Hematopoietic multipotent progenitor cell (in vitro differentiated cells): ENCODE measurements around the gene ASPN. TPM values are rescaled to one million over a fixed set of nuclear protein-coding genes. Genes with fewer than 3 reads are reported as not detected.

Source experiments
- DNase-seq, 3 donors: peaks; one replicate each; pipeline ENCODE4 v3.0.0-alpha.2; 2011 to 2015; ENCODE audit warnings: low read depth in 2 of 3, low spot score in 2 of 3
- total RNA-seq: library from RNA; depleted of rRNA; stranded (reverse); fragments of >200 nt; gene quantifications from one replicate; pipeline ENCODE4 v1.2.3, GENCODE V29; 2012

ASPN gene
- total RNA-seq, 1 donor = not detected

DNA sequence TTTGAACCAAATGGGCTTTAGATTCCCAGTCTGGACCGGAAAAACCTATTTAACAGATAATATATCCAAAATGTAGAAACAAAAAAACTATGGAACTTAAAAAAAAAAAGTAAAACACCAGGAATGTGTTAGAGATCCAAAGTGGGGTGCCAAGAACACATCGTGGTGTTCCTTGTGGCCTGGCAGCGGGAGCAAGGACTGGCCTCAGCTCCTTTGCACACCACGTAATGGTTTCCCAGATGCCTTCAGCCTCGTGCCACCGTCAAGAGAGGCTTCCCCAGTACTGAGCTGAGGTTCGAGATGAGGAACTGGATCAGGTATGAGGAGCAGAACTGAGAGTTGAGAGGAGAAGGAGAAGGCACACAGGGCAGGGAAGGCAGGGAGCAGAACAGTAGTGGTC lies 3.5 kb downstream of the ASPN start:
- DNase-seq = no peak

GRCh38 chr9:92476962-92477361 lies 5.3 kb downstream of the ASPN start:
- no peak for DNase-seq

- DNase-seq = no peak
These were observed 7.7 kb downstream of the ASPN start for GRCh38 chr9:92474587-92474986.

DNA sequence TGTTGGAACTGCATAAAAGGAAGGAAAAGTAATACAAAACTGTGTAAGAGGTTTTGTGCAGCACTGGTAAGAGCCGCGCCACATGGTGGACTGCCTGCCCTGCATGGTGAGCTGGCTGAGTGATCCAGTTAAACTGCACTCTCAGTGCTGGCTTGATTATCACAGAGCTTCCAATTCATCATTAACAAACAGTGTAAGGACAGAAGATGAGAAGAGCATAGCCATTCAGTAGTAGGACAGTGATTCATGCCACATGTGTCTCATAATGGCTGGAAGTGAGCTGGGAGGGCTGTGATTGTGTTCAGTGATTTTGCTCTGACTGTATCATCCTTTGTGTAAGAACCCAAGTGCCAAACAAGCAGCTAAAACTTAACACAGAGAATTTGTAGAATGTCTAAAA lies 14.1 kb downstream of the ASPN start:
- no peak for DNase-seq

GRCh38 chr9:92467511-92467910 lies 14.8 kb downstream of the ASPN start:
- no peak for DNase-seq

DNA sequence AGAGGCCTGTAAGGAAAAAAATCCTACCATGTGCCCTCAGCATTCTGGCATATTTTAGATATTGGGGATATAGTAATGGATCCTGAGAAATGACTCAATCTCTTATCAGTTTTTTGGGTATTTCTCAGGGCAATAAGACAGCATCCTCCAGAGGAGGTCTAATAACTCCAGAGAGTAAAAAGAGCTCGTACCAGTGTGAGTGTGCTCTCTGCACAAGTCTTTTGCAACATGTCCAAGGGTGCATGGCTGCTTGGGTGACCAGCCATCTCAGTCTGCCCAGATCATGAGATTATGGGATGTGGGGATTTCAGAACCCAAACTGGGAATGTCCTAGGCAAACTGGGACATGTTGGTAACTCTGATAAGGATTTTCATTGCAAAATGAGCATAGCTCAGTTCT lies 15.3 kb downstream of the ASPN start:
- no peak for DNase-seq

DNA sequence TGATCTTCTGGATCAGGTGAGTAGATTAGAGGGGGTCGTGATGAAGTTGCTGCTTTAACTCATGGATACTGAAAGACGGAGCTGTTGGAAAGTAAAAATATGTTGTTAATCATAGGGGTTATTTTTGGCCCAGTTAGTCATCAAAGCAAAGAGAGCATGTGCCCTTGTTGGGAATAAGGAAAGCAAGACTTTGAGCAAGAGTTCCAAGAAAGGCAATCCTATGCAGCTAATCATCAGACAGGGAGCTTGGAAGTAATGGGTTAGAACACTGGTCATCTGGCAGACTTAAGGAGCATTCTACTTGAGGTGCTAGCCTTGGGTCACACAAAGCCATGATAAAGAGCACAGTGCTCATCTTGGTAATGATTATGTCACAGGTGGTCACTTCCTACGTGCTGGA lies 18.3 kb downstream of the ASPN start:
- no peak for DNase-seq

DNA sequence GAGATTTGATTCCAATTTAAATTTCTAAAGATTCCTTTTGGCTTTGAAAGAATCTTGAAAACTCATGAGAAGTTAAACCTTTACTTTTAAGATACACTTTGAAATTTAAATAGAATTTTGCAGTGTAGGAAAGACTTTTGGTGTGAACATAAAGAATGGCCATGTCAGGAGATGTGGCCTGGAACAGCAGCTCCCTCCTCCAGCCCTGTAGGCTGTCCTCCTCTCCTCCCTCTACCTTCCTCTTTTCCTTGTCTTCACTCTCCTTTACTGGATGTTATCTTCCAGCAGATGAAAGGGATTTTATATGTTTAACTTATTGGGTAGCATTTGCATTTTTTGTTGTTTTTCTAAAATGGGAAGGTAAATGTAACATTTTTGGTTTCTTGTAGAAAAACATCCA lies 18.9 kb downstream of the ASPN start:
- DNase-seq = no peak

GRCh38 chr9:92457576-92457975 lies 24.7 kb downstream of the ASPN start:
- DNase-seq = no peak

- DNase-seq = no peak
These were observed 27.1 kb downstream of the ASPN start for GRCh38 chr9:92455217-92455616.

GRCh38 chr9:92446536-92446935 lies 35.8 kb downstream of the ASPN start:
- DNase-seq = no peak

DNA sequence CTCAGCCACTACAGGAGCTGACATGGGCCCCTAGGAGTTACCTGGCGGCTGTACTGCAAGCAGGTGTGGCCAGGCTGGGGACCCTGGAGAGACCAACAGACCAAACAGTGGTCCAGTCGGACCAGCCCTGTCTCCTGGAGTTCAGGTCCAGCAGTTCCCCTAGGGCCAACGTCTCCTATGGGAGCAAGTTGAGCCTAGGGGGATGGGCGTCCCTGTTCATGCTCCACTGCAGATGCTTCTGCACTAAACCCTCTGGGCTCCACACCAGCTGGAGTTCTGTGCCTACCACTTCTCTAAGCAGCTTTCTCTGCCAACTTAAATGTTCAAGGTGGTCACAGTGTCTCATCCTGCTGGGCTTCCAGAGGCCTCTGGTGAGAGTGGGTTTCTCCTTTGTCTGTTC lies 37.5 kb downstream of the ASPN start:
- no peak for DNase-seq

DNA sequence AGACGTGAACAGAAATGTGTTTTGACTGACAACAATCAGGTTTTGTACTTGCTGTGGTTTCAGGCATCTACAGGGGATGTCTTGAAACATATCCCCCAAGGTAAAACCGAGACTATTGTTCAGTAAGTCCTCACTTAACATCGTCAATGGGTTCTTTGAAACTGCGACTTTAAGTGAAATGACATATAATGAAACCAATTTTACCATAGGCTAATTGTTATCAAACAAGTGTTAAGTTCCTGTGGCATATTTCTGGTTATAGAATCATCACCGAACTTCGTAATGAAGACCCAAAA lies 41.6 kb downstream of the ASPN start:
- DNase-seq = no peak

GRCh38 chr9:92439921-92440750 lies 42.2 kb downstream of the ASPN start:
- no peak for DNase-seq

DNA sequence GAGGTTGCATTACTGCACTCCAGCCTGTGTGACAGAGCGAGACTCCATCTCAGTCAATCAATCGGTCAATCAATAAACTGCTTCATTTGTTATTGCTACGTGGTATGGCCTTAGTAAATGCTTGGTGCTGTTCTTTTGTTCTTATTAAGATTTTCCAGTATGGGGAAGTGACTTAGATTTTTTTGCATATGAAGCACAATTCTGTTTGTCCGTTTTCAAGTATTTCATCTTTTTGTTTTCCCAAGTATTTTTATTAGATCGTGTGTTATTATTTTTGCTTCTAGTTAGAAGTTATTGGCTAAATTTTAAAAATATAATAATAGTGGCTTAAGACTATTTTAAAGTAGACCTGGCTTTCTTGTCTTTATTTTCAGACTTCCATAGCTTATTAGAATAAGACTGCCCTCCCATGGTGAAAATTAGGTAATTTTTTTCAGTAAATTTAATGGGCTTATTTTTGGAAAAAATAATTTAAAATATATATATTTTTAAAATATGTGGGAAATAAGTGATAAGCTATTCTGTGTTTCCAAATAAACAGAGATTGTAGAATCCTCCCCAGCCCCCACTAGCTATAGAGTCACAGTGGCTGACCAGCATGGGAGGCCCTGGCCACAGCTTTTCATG lies 43.3 kb downstream of the ASPN start:
- DNase-seq = peak in 1 of 3 donors; percentile 56

GRCh38 chr9:92435263-92435662 lies 47.0 kb downstream of the ASPN start:
- DNase-seq = no peak

DNA sequence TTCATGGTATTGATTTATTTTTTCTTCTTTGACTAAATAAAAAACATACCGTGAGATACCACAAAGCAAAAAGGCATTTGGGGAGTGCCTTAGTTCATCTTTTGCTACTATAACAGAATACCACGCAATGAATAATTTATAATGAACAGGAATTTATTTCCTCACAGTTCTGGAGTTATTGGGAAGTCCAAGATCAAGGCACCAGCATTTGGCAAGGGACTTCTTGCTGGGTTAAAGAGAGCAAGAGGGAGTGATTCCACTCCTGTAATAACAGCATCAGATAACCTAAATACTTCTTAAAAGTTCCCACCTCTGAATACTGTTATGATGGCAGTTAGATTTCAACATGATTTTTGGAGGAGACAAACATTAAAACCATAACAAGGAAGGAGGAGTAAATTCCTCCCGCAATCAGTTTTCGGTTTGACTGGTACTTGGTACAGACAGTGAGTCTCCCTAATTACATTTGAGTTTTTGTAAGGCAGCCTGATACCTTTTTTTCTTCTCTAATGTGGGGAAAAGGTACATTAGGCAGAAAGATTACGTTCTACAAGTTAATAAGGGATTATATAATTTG lies 49.2 kb downstream of the ASPN start:
- no peak for DNase-seq

DNA sequence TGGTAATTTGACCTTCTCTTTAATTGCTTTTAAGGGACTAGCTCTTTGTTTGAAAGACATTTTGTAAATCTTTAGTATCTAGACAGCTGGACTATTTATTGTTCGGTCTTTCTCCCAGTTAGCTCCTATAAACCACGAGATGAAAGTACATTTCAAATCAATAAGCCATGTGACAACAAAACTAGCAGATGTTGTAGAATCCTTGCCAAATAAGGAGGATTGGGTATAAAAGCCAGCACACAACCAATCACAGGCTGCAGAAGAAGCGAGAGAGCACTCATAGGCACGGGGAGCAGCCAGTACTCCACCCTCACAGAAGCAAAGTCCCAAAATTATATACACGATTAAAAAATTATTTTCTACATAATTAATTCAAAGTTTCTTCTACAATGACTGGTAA lies 50.0 kb downstream of the ASPN start:
- DNase-seq = no peak

DNA sequence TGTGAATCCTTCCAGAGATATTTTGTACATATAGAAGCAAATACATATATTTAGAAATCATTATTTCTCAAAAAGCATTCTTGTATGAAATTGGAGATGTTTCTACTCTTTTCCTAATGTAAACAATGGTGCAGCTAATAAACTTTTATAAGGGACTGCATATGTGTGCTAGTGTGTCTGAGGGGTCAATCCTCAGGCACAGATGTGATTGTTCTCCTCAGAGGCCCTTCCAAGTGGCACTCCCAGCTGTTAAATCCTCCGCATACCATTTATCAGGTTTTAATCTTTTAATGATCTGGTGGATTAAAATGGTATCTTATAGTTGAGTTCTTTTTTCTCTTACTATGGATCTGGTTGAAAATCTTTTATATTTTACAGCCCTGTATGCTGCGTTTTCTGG lies 52.5 kb downstream of the ASPN start:
- no peak for DNase-seq

DNA sequence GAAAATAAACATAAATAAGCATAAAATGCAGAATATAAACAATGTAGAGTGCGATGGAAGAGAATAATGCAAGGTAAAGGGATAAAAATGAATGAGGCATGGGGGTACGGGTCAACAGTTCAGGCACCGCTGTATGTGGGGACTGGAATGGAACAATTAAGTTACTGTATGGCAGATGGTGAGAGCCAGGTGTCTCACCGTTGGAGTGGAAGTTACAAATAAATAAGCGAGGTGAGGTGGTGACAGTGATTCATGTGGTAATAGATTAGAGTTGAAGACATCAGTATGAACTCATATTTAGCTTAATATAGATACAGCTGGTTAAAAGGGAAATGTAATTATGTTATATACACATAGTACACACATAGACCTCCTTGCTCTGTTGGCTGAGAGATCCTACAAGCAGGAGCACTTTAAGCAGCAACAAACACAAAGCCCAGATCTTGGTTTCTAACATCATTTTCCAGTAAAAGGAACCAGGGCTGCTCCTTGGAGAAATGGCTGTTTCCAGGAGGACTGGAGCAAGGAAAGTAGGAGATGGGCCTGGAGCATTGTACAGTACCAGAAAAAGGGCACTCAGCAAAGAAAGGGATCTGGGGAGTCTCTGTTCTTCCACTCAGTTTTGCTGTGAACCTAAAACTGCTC lies 55.7 kb downstream of the ASPN start:
- DNase-seq = no peak

GRCh38 chr9:92425474-92425873 lies 56.8 kb downstream of the ASPN start:
- DNase-seq = no peak

GRCh38 chr9:92424340-92424739 lies 58.0 kb downstream of the ASPN start, which contains the start of gene OMD:
OMD (minus strand) TSS chr9:92424471; CDS start chr9:92417558, 6,913 bp downstream.
- no peak for DNase-seq
